Calu3 (cell line): ENCODE results near the gene BLOC1S4. TPM values are rescaled to one million over a fixed set of nuclear protein-coding genes. Genes with fewer than 3 reads are reported as not detected.

Experiments
- BruUV-seq: library from RNA; stranded (reverse); fragments of 400-500 nt; replicated peaks from 2 replicates; lab custom pipeline; 2021; lab: Mats Ljungman, UMichigan
- CTCF ChIA-PET: fragments of 300-600 bp; sonication (Branson Sonifier 250); formaldehyde crosslinking; loops from one replicate; lab custom pipeline; 2022; ENCODE audit warnings: antibody characterized with exemption; lab: Charles Lee
- DNase-seq: peaks from one replicate; pipeline ENCODE4 v3.0.0; 2022
- H3K27ac Mint-ChIP-seq: one replicate; pipeline ENCODE4 v1.8.0; 2022; ENCODE audit warnings: mixed read lengths; ENCODE audit not compliant: unreplicated experiment
- H3K27me3 Mint-ChIP-seq: one replicate; pipeline ENCODE4 v1.8.0; 2022; ENCODE audit warnings: mixed read lengths; ENCODE audit not compliant: unreplicated experiment
- H3K36me3 Mint-ChIP-seq: one replicate; pipeline ENCODE4 v1.8.0; 2022; ENCODE audit warnings: mild to moderate bottlenecking, moderate library complexity, mixed read lengths; ENCODE audit not compliant: insufficient read depth, unreplicated experiment
- H3K4me1 Mint-ChIP-seq: one replicate; pipeline ENCODE4 v1.8.0; 2022; ENCODE audit warnings: mild to moderate bottlenecking, low read depth, mixed read lengths; ENCODE audit not compliant: unreplicated experiment
- H3K4me3 Mint-ChIP-seq: one replicate; pipeline ENCODE4 v1.8.0; 2022; ENCODE audit warnings: mild to moderate bottlenecking, low read depth, moderate library complexity, mixed read lengths; ENCODE audit not compliant: unreplicated experiment
- H3K9me3 Mint-ChIP-seq: one replicate; pipeline ENCODE4 v1.8.0; 2022; ENCODE audit warnings: low read depth, mixed read lengths; ENCODE audit not compliant: unreplicated experiment
- CTCF ChIP-seq: fragments of 200-600 bp; IDR thresholded peaks from one replicate; pipeline ENCODE4 v1.8.0; 2022; ENCODE audit warnings: antibody characterized with exemption; ENCODE audit not compliant: unreplicated experiment
- intact Hi-C: fragments of 100-400 bp; cut with micrococcal nuclease; formaldehyde crosslinking; loops from one replicate; pipeline ENCODE4 v1.10.0; 2022; ENCODE audit not compliant: unreplicated experiment
- total RNA-seq: library from RNA; stranded (reverse); gene quantifications from 2 replicates; pipeline ENCODE4 v1.2.3, GENCODE V29; 2022

BLOC1S4 gene
- total RNA-seq, 1 experiment from 2014 or later = 9.2 TPM

- Mint-ChIP-seq H3K27ac (peak overlapping the region; percentile 98), H3K9me3 (no peaks in the 10 kb centered on the region), H3K4me1 (peaks cover 21% of the 10 kb centered on the region), H3K36me3 (peaks cover 57% of the 10 kb centered on the region), H3K4me3 (peak overlapping the region; percentile 98), H3K27me3 (no peaks in the 10 kb centered on the region)
- CTCF ChIA-PET = interaction anchor here (1.3 kb wide), 1 partner anchor 21 kb away, joined by 4 read pairs; a partner anchor contains a TSS
- no TSS peak for BruUV-seq
- intact Hi-C loops = no loop called here
- TF ChIP-seq CTCF = no peak
- DNase-seq = peak; percentile 76
Observed at GRCh38 chr4:6695660-6696610, 20.0 kb upstream of the BLOC1S4 start.

- Mint-ChIP-seq H3K4me1 (peaks cover 21% of the 10 kb centered on the region), H3K9me3 (no peaks in the 10 kb centered on the region), H3K27ac (peak overlapping the region; percentile 98), H3K27me3 (no peaks in the 10 kb centered on the region), H3K36me3 (peaks cover 57% of the 10 kb centered on the region), H3K4me3 (peak overlapping the region; percentile 98)
- DNase-seq = no peak
- no TSS peak for BruUV-seq
- CTCF ChIA-PET = interaction anchor here (1.3 kb wide), 1 partner anchor 22 kb away, joined by 4 read pairs; a partner anchor contains a TSS
- no peak for TF ChIP-seq CTCF
- intact Hi-C loops = no loop called here
Observed at GRCh38 chr4:6696611-6697010, 19.4 kb upstream of the BLOC1S4 start.

- no TSS peak for BruUV-seq
- no peak for DNase-seq
- Mint-ChIP-seq H3K27me3 (no peaks in the 10 kb centered on the region), H3K4me1 (peaks cover 21% of the 10 kb centered on the region), H3K9me3 (no peaks in the 10 kb centered on the region), H3K36me3 (peaks cover 57% of the 10 kb centered on the region), H3K4me3 (no peak overlapping the region), H3K27ac (no peak overlapping the region)
- intact Hi-C loops = no loop called here
- no peak for TF ChIP-seq CTCF
- CTCF ChIA-PET = no interaction called here
Observed at GRCh38 chr4:6697131-6697530, 18.8 kb upstream of the BLOC1S4 start.

GRCh38 chr4:6699388-6699787, 16.6 kb upstream of the BLOC1S4 start:
- no peak for DNase-seq
- H3K9me3 Mint-ChIP-seq = peaks cover 5% of the 10 kb centered on the region
- intact Hi-C loops = no loop called here
- H3K27me3 Mint-ChIP-seq = no peaks in the 10 kb centered on the region
- no peak overlapping the region for H3K4me3 Mint-ChIP-seq
- no TSS peak for BruUV-seq
- TF ChIP-seq CTCF = no peak
- H3K4me1 Mint-ChIP-seq = peaks cover 8% of the 10 kb centered on the region
- CTCF ChIA-PET = interaction anchor here (0.7 kb wide), 1 partner anchor 309 kb away, joined by 3 read pairs; no protein-coding TSS in a partner anchor
- peaks cover 48% of the 10 kb centered on the region for H3K36me3 Mint-ChIP-seq
- H3K27ac Mint-ChIP-seq = no peak overlapping the region
